CD8-positive, alpha-beta memory T cell (primary cell): ENCODE data around the gene XG. TPM values are rescaled to one million over a fixed set of nuclear protein-coding genes. Genes with fewer than 3 reads are reported as not detected.
"Not testable (repeated sequence)": the region's sequence is repeated elsewhere in the genome, so short reads cannot be mapped to it uniquely, and the experiment has no call there.

Source experiments
- CTCF ChIA-PET: fragments of 350-600 bp; sonication (Branson Sonifier 250); formaldehyde crosslinking; loops from one replicate; lab custom pipeline; 2021; ENCODE audit warnings: antibody characterized with exemption; lab: Charles Lee
- POLR2A ChIA-PET: fragments of 350-600 bp; sonication (Branson Sonifier 250); formaldehyde crosslinking; loops from one replicate; lab custom pipeline; 2021; ENCODE audit warnings: antibody characterized with exemption; lab: Charles Lee
- DNase-seq, 5 donors: peaks; one replicate each; pipeline versions ENCODE4 v3.0.0 to v3.0.0-alpha.2; 2020 to 2022; ENCODE audit warnings: mixed read lengths in 1 of 5
- H3K27ac ChIP-seq: one replicate; pipeline ENCODE4 v1.7.0; 2013; ENCODE audit warnings: low read depth, mild to moderate bottlenecking, low read length, moderate library complexity
- H3K27me3 ChIP-seq: 2 replicates; pipeline ENCODE4 v1.7.0; 2013; ENCODE audit warnings: low read length, mild to moderate bottlenecking; ENCODE audit not compliant: insufficient read depth, poor library complexity, severe bottlenecking
- H3K36me3 ChIP-seq: 2 replicates; pipeline ENCODE4 v1.7.0; 2013; ENCODE audit warnings: mild to moderate bottlenecking, low read length, moderate library complexity; ENCODE audit not compliant: insufficient read depth
- H3K4me1 ChIP-seq: 2 replicates; pipeline ENCODE4 v1.7.0; 2013; ENCODE audit warnings: mild to moderate bottlenecking, low read length, moderate library complexity; ENCODE audit not compliant: insufficient read depth
- H3K4me3 ChIP-seq: 2 replicates; pipeline ENCODE4 v1.7.0; 2013; ENCODE audit warnings: mild to moderate bottlenecking, low read length
- H3K9me3 ChIP-seq: 2 replicates; pipeline ENCODE4 v1.7.0; 2013; ENCODE audit warnings: mild to moderate bottlenecking, low read length
- H3K27ac Mint-ChIP-seq, 8 donors: one replicate each; pipeline ENCODE4 v1.8.0; 2020 to 2021; ENCODE audit warnings: mixed read lengths in 8 of 8, mild to moderate bottlenecking in 6 of 8, inconsistent platforms in 3 of 8, moderate library complexity in 3 of 8
- H3K27me3 Mint-ChIP-seq, 2 donors: one replicate each; pipeline ENCODE4 v1.8.0; 2020 to 2021; ENCODE audit warnings: mixed read lengths in 2 of 2, mild to moderate bottlenecking in 1 of 2, moderate library complexity in 1 of 2
- H3K36me3 Mint-ChIP-seq, 3 donors: one replicate each; pipeline ENCODE4 v1.8.0; 2020 to 2021; ENCODE audit warnings: mixed read lengths in 3 of 3, inconsistent platforms in 1 of 3, mild to moderate bottlenecking in 1 of 3
- H3K4me1 Mint-ChIP-seq, 3 donors: one replicate each; pipeline ENCODE4 v1.8.0; 2020 to 2021; ENCODE audit warnings: mixed read lengths in 3 of 3, inconsistent platforms in 1 of 3, mild to moderate bottlenecking in 1 of 3
- H3K4me3 Mint-ChIP-seq, 7 donors: one replicate each; pipeline ENCODE4 v1.8.0; 2020 to 2021; ENCODE audit warnings: mixed read lengths in 7 of 7, mild to moderate bottlenecking in 6 of 7, moderate library complexity in 4 of 7, inconsistent platforms in 2 of 7
- H3K9me3 Mint-ChIP-seq, 5 donors: one replicate each; pipeline ENCODE4 v1.8.0; 2020 to 2022; ENCODE audit warnings: mixed read lengths in 5 of 5, mild to moderate bottlenecking in 3 of 5, moderate library complexity in 2 of 5, inconsistent platforms in 1 of 5
- polyA plus RNA-seq: library from polyadenylated mRNA; unstranded; fragments of 300-500 nt; fragmentation: Illumina TruSeq; gene quantifications from one replicate; pipeline ENCODE4 v1.2.3, GENCODE V29; 2021
- total RNA-seq, 2 experiments: library from RNA; stranded (reverse); gene quantifications; one replicate each; pipeline ENCODE4 v1.2.3, GENCODE V29; 2021

XG gene
- total and polyA plus RNA-seq, 3 experiments from 2014 or later: not detected

GRCh38 chrX:2718821-2719220 is 33.0 kb upstream of the XG start:
- Mint-ChIP-seq H3K9me3 (no peaks in the 10 kb centered on the region), H3K4me3 (no peak overlapping the region), H3K4me1 (peaks cover 15 to 29% (median 19%) of the 10 kb centered on the region in 3 donors), H3K27ac (peak overlapping the region in 3 of 8 donors; percentile 9 to 82 (median 65)), H3K27me3 (no peaks in the 10 kb centered on the region), H3K36me3 (peaks cover 15 to 91% (median 20%) of the 10 kb centered on the region in 3 donors)
- Histone ChIP-seq H3K27ac (no peak overlapping the region), H3K9me3 (no peaks in the 10 kb centered on the region), H3K27me3 (no peaks in the 10 kb centered on the region), H3K4me1 (peaks cover 16% of the 10 kb centered on the region), H3K36me3 (peaks cover 48% of the 10 kb centered on the region), H3K4me3 (no peak overlapping the region)
- ChIA-PET POLR2A (no interaction called here), CTCF (no interaction called here)
- DNase-seq: no peak

DNA sequence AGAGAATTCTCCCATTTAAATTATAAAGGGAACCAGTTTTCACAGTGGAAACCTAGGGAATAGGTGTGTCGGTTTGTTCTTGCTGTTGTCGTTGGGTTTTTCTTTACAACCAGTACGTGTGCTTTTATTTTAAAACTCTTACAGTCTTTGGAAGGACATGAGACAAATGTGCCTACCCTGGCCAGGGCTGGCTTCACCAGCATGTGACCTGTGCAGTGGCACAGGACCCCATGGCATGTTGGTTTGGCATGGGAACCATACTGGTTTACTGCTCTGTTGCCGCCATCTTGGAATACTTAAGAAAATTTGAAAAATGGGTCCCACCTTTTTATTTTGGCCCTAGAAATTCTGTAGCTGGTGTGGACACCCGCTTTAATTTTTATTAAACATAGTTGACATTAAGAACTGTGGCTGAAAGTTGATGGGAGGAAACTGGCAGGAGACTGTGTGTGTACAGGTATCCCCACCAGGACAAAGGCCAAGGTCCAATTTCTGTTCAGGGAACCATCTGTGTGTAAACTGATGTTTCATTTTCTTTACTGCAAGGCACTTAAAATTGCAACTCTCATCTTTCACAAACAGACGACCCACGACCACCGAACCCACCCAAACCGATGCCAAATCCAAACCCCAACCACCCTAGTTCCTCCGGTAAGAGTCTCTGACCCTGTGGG is 31.9 kb upstream of the XG start:
- no peak overlapping the region for H3K4me3 Mint-ChIP-seq
- Histone ChIP-seq H3K36me3 (peaks cover 45% of the 10 kb centered on the region), H3K27me3 (no peaks in the 10 kb centered on the region), H3K27ac (no peak overlapping the region), H3K4me3 (no peak overlapping the region), H3K4me1 (peaks cover 10% of the 10 kb centered on the region), H3K9me3 (no peaks in the 10 kb centered on the region)
- H3K36me3 Mint-ChIP-seq: peaks cover 20 to 88% (median 22%) of the 10 kb centered on the region in 3 donors
- H3K27me3 Mint-ChIP-seq: no peaks in the 10 kb centered on the region
- ChIA-PET CTCF (no interaction called here), POLR2A (no interaction called here)
- peak overlapping the region in 2 of 8 donors; percentile 9 to 47 for H3K27ac Mint-ChIP-seq
- H3K9me3 Mint-ChIP-seq: no peaks in the 10 kb centered on the region
- DNase-seq: no peak
- H3K4me1 Mint-ChIP-seq: peaks cover 15 to 23% (median 19%) of the 10 kb centered on the region in 3 donors

DNA sequence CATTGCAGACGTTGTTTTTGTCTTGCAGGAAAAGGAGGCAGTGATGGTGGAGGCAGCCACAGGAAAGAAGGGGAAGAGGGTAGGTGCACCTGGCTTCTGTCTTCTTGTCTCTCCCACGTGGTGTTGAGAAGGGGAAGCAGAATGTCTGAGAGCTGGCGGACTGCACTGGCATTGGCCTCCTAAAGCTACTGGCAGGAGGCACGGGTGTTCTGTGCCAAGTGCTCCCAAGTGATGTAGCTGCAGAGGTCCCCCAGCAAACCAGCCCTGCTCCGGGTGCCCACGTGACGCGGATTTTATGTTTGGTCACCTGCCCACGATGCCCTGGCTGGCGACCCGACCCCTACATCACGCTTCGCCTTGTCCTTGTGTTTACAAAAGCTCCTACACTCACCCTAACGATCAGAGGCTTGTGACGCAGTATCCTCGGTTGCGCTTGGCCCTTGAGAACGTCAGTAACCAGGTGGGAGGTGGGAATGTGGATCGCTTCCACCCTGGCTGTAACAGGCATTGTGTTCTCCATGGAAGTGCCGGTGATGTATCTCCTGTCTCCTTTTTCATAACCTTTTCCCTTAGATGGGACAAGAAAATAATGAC is 28.5 kb upstream of the XG start:
- Histone ChIP-seq H3K27me3 (no peaks in the 10 kb centered on the region), H3K4me1 (no peaks in the 10 kb centered on the region), H3K36me3 (peaks cover 46% of the 10 kb centered on the region), H3K27ac (no peak overlapping the region), H3K4me3 (no peak overlapping the region), H3K9me3 (no peaks in the 10 kb centered on the region)
- CTCF ChIA-PET: no interaction called here
- Mint-ChIP-seq H3K4me1 (peaks cover 6 to 7% (median 6%) of the 10 kb centered on the region in 3 donors), H3K27ac (peak overlapping the region in 3 of 8 donors; percentile 22 to 84 (median 50)), H3K4me3 (no peak overlapping the region), H3K27me3 (no peaks in the 10 kb centered on the region), H3K9me3 (no peaks in the 10 kb centered on the region), H3K36me3 (peaks cover 22 to 86% (median 25%) of the 10 kb centered on the region in 3 donors)
- POLR2A ChIA-PET: no interaction called here
- no peak for DNase-seq

DNA sequence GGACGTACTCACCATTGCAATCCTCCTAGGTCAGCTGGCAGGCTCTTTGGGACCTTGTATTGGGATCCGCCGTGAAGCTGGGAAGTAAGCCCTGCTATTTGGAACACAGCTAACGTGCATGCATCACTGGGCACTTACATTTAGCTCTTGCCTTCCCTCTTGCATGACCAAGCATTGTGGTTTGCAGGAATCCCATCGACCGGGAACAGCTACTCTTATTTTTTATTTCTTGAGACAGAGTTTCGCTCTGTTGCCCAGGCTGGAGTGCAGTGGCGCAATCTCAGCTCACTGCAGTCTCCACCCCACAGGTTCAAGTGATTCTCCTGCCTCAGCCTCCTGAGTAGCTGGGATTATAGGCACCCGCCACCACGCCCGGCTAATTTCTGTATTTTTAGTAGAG is 24.6 kb upstream of the XG start:
- peaks cover 8 to 18% (median 10%) of the 10 kb centered on the region in 3 donors for H3K4me1 Mint-ChIP-seq
- H3K9me3 ChIP-seq, H3K4me1 ChIP-seq, H3K4me3 Mint-ChIP-seq, H3K27me3 ChIP-seq, H3K27ac ChIP-seq, DNase-seq, H3K27me3 Mint-ChIP-seq, POLR2A ChIA-PET, H3K27ac Mint-ChIP-seq, H3K4me3 ChIP-seq, CTCF ChIA-PET, H3K9me3 Mint-ChIP-seq: not testable (repeated sequence)
- H3K36me3 Mint-ChIP-seq: peaks cover 10 to 87% (median 26%) of the 10 kb centered on the region in 3 donors
- H3K36me3 ChIP-seq: peaks cover 42% of the 10 kb centered on the region

DNA sequence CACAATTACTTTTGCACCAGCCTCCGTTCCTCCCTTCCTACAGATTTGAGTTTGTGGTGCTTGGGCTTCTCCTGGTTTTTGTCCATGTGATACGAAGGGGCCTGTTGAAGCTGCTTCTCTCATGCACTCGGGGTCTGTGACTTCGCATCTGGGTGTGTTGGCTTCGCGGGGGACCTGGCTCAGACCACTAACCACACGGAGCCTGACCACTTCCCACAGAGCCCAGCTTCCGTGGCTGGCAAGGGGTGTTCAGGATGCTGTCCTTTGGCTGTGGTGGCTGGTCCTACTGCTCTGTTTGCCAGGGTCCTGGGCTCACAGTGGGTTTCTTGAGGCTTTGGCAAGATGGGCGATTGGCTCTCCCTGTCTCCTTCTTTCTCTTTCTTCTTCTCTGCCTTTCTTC is 19.8 kb upstream of the XG start:
- no peaks in the 10 kb centered on the region for H3K9me3 Mint-ChIP-seq
- H3K4me3 Mint-ChIP-seq: no peak overlapping the region
- peak overlapping the region in 6 of 8 donors; percentile 60 to 89 (median 82) for H3K27ac Mint-ChIP-seq
- H3K27me3 Mint-ChIP-seq: no peaks in the 10 kb centered on the region
- Histone ChIP-seq H3K27me3 (no peaks in the 10 kb centered on the region), H3K36me3 (peaks cover 31% of the 10 kb centered on the region), H3K27ac (no peak overlapping the region), H3K4me3 (no peak overlapping the region), H3K4me1 (no peaks in the 10 kb centered on the region), H3K9me3 (no peaks in the 10 kb centered on the region)
- H3K4me1 Mint-ChIP-seq: peaks cover 15 to 28% (median 16%) of the 10 kb centered on the region in 3 donors
- no peak for DNase-seq
- POLR2A ChIA-PET: no interaction called here
- CTCF ChIA-PET: no interaction called here
- peaks cover 8 to 82% (median 24%) of the 10 kb centered on the region in 3 donors for H3K36me3 Mint-ChIP-seq

DNA sequence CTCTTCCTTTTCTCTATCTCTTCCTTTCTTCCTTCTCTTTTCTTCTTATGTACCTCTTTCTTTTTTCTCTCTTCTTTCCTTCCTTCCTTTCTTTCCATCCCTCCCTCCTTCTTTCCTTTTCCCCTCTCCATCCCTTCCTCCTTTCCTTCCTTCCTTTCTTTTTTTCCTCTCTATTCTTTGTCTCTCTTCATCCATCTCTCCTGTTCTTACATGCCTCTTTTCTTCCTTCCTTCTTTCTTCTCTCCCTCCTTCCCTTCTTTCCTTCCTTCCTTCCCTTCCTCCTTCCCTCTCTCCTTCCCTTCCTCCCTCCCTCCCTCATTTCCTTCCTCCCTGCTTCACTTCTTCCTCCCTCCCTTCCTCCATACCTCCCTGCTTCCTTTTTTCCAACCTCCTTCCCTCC is 19.2 kb upstream of the XG start:
- H3K36me3 ChIP-seq: peaks cover 30% of the 10 kb centered on the region
- CTCF ChIA-PET: no interaction called here
- H3K4me3 Mint-ChIP-seq: no peak overlapping the region

DNA sequence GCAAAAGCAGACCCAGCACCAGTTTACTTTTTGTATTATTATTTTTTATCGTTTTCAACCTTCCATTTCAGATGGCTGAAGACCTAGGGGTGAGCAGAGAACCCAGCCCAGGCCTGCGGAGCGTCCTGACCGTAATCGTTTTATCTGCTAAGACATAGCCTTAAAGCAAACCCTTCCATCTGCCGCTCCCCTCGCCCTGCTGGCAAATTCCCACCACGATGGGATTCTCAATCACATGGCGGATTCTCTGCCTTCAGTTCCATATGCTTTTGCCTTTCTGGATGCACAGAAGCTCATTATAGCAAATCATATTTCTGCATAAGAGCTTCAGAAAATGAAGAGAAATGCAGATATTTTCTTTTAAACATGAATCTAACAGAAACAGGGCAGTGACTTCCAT is 18.6 kb upstream of the XG start:
- Histone ChIP-seq H3K9me3 (no peaks in the 10 kb centered on the region), H3K27me3 (no peaks in the 10 kb centered on the region), H3K4me3 (no peak overlapping the region), H3K4me1 (no peaks in the 10 kb centered on the region), H3K36me3 (peaks cover 23% of the 10 kb centered on the region), H3K27ac (no peak overlapping the region)
- Mint-ChIP-seq H3K36me3 (peaks cover 7 to 77% (median 26%) of the 10 kb centered on the region in 3 donors), H3K27me3 (no peaks in the 10 kb centered on the region), H3K4me1 (peaks cover 15 to 31% (median 16%) of the 10 kb centered on the region in 3 donors), H3K27ac (peak overlapping the region in 5 of 8 donors; percentile 11 to 95 (median 81)), H3K9me3 (no peaks in the 10 kb centered on the region), H3K4me3 (no peak overlapping the region)
- ChIA-PET CTCF (no interaction called here), POLR2A (no interaction called here)
- DNase-seq: no peak

More for the DNA sequence above, 19.2 kb upstream of the XG start:
- Histone ChIP-seq H3K4me3 (no peak overlapping the region), H3K9me3 (no peaks in the 10 kb centered on the region), H3K27me3 (no peaks in the 10 kb centered on the region), H3K4me1 (no peaks in the 10 kb centered on the region), H3K27ac (no peak overlapping the region)
- Mint-ChIP-seq H3K27me3 (no peaks in the 10 kb centered on the region), H3K36me3 (peaks cover 8 to 77% (median 24%) of the 10 kb centered on the region in 3 donors), H3K4me1 (peaks cover 15 to 28% (median 16%) of the 10 kb centered on the region in 3 donors), H3K9me3 (no peaks in the 10 kb centered on the region), H3K27ac (peak overlapping the region in 6 of 8 donors; percentile 60 to 90 (median 84))
- POLR2A ChIA-PET: no interaction called here
- no peak for DNase-seq

- Mint-ChIP-seq H3K4me1 (peaks cover 15 to 29% (median 16%) of the 10 kb centered on the region in 3 donors), H3K36me3 (peaks cover 3 to 73% (median 19%) of the 10 kb centered on the region in 3 donors), H3K27ac (no peak overlapping the region), H3K4me3 (no peak overlapping the region), H3K9me3 (no peaks in the 10 kb centered on the region), H3K27me3 (no peaks in the 10 kb centered on the region)
- no peaks in the 10 kb centered on the region for H3K4me1 ChIP-seq
- no peak overlapping the region for H3K27ac ChIP-seq
- DNase-seq: no peak
- CTCF ChIA-PET: no interaction called here
- H3K27me3 ChIP-seq: no peaks in the 10 kb centered on the region
- H3K36me3 ChIP-seq: peaks cover 12% of the 10 kb centered on the region
- H3K4me3 ChIP-seq: no peak overlapping the region
- POLR2A ChIA-PET: no interaction called here
- no peaks in the 10 kb centered on the region for H3K9me3 ChIP-seq
These were observed 16.6 kb upstream of the XG start for GRCh38 chrX:2735270-2735669.
